Measurements from ENCODE around the gene IVD.

DNA sequence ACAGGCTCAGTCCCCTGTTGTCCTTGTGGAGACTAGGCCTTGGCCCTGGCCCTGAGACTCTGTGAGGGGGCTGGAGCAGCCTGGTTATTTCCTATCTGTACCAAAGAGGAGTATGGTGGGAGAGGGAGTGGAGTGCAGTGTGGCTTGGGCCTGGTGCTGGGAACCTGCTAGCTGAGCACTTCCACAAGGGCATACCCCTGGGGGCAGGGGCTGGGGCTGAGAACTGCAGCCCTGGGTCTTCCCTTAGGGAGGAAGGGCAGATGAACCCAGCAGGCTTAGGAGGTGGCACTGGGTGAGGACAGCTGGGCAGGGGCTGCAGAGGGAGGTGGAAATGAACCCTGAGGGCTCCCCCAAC is 61.6 kb downstream of the IVD start:
- TF ChIP-seq POLR2AphosphoS5 (IDR thresholded peaks at IDR 0.05) (no peak), POLR2A (IDR thresholded peaks at IDR 0.05) (no peak)
- TF ChIP-seq, protein P1, sequence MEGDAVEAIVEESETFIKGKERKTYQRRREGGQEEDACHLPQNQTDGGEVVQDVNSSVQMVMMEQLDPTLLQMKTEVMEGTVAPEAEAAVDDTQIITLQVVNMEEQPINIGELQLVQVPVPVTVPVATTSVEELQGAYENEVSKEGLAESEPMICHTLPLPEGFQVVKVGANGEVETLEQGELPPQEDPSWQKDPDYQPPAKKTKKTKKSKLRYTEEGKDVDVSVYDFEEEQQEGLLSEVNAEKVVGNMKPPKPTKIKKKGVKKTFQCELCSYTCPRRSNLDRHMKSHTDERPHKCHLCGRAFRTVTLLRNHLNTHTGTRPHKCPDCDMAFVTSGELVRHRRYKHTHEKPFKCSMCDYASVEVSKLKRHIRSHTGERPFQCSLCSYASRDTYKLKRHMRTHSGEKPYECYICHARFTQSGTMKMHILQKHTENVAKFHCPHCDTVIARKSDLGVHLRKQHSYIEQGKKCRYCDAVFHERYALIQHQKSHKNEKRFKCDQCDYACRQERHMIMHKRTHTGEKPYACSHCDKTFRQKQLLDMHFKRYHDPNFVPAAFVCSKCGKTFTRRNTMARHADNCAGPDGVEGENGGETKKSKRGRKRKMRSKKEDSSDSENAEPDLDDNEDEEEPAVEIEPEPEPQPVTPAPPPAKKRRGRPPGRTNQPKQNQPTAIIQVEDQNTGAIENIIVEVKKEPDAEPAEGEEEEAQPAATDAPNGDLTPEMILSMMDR (IDR thresholded peaks at IDR 0.05 in 8 of 11, conservative IDR thresholded peaks at IDR 0.05 in 3 of 11) = no peak

All from spleen (tissue), 7 donors.